Measurements from ENCODE around the gene MED12L. TPM values are rescaled to one million over a fixed set of nuclear protein-coding genes. Genes with fewer than 3 reads are reported as not detected.

Gene MED12L
- total RNA-seq, 2 experiments from 2014 or later = 12.6 to 32.7 TPM

DNA sequence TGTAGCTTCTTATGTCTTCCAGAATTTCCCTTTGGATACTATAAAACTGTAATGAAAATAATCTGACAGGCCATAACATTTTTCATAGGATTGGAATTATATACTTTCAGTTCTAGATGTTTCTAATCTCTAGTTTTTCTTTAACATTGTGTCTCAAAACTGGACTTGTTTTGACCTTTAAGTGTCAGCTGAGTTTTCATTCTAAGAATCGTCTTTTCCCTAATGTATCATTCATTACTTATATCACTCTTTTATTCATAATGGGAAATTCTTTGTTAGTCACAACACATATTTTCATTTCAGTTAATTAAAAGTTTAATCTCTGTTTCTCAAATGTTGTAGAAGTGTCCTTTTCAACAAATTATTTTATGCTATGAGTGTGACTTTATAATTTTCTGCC lies 105.6 kb downstream of the MED12L start:
- H3K4me3 ChIP-seq (ENCODE audit: low read depth, low read length, poor library complexity, severe bottlenecking) = no peak overlapping the region
- no peak for TF ChIP-seq EZH2phosphoT487 (IDR thresholded peaks at IDR 0.05; ENCODE audit: borderline replicate concordance, low read depth, low read length)
- TF ChIP-seq, protein P1, sequence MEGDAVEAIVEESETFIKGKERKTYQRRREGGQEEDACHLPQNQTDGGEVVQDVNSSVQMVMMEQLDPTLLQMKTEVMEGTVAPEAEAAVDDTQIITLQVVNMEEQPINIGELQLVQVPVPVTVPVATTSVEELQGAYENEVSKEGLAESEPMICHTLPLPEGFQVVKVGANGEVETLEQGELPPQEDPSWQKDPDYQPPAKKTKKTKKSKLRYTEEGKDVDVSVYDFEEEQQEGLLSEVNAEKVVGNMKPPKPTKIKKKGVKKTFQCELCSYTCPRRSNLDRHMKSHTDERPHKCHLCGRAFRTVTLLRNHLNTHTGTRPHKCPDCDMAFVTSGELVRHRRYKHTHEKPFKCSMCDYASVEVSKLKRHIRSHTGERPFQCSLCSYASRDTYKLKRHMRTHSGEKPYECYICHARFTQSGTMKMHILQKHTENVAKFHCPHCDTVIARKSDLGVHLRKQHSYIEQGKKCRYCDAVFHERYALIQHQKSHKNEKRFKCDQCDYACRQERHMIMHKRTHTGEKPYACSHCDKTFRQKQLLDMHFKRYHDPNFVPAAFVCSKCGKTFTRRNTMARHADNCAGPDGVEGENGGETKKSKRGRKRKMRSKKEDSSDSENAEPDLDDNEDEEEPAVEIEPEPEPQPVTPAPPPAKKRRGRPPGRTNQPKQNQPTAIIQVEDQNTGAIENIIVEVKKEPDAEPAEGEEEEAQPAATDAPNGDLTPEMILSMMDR (conservative IDR thresholded peaks at IDR 0.05; ENCODE audit: low read length) = no peak
- DNase-seq (ENCODE audit: low spot score) = no peak
- BruUV-seq (replicated peaks) = no TSS peak
- intact Hi-C loops (cut with micrococcal nuclease; ENCODE audit: unreplicated experiment) = no loop called here
- H4K20me1 ChIP-seq (ENCODE audit: insufficient read depth, low read length) = no peaks in the 10 kb centered on the region
- POLR2A ChIA-PET = interaction anchor here (1.0 kb wide), 1 partner anchor 23 kb away, joined by 4 read pairs; no protein-coding TSS in a partner anchor
- no peaks in the 10 kb centered on the region for H3K4me1 ChIP-seq (ENCODE audit: insufficient read depth, low read length, poor library complexity, severe bottlenecking)
- CTCF ChIA-PET (ENCODE audit: unreplicated experiment) = no interaction called here
- H3K36me3 ChIP-seq (ENCODE audit: insufficient read depth, low read length) = peaks cover 9% of the 10 kb centered on the region
- no peaks in the 10 kb centered on the region for H3K79me2 ChIP-seq (ENCODE audit: insufficient read depth, low read depth, low read length)
- no peak overlapping the region for H2AFZ ChIP-seq (ENCODE audit: low read length)
- H3K4me2 ChIP-seq (ENCODE audit: low read length) = no peak overlapping the region
- no peaks in the 10 kb centered on the region for H3K9me2 ChIP-seq (ENCODE audit: insufficient read depth, low read length)
- H3K9me3 ChIP-seq (ENCODE audit: low read length) = no peaks in the 10 kb centered on the region
- H3K27ac ChIP-seq (ENCODE audit: low read depth, low read length, poor library complexity, severe bottlenecking) = no peak overlapping the region

DNA sequence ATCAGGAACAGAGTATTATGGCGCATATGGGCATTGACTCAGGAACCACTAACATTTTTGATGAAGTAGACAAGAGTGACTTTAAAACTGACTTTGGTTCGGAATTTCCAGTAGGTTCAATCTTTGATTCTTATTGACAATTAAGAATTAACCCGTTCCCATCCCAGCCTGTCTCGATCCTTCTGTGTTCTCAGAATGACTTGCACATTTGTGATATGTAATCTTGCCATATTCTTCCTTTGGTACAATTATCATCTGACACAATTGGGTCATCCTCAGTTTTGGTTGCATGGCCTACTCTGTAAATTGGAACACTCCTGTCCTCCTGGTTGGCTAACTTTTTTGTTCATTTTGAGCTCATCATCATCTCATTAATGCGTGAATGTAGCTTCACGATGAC lies 107.1 kb downstream of the MED12L start:
- H3K27ac ChIP-seq (ENCODE audit: low read depth, low read length, poor library complexity, severe bottlenecking) = no peak overlapping the region
- DNase-seq (ENCODE audit: low spot score) = no peak
- H2AFZ ChIP-seq (ENCODE audit: low read length) = no peak overlapping the region
- no peaks in the 10 kb centered on the region for H3K9me3 ChIP-seq (ENCODE audit: low read length)
- H3K79me2 ChIP-seq (ENCODE audit: insufficient read depth, low read depth, low read length) = no peaks in the 10 kb centered on the region
- CTCF ChIA-PET (ENCODE audit: unreplicated experiment) = no interaction called here
- TF ChIP-seq, protein P1 (conservative IDR thresholded peaks at IDR 0.05; ENCODE audit: low read length) = no peak
- TF ChIP-seq EZH2phosphoT487 (IDR thresholded peaks at IDR 0.05; ENCODE audit: borderline replicate concordance, low read depth, low read length) = no peak
- POLR2A ChIA-PET = interaction anchor here (1.1 to 1.3 kb wide), 2 partner anchors 15 kb away, joined by 4 read pairs; no protein-coding TSS in a partner anchor
- no TSS peak for BruUV-seq (replicated peaks)
- H3K4me3 ChIP-seq (ENCODE audit: low read depth, low read length, poor library complexity, severe bottlenecking) = no peak overlapping the region
- H4K20me1 ChIP-seq (ENCODE audit: insufficient read depth, low read length) = no peaks in the 10 kb centered on the region
- H3K4me2 ChIP-seq (ENCODE audit: low read length) = no peak overlapping the region
- intact Hi-C loops (cut with micrococcal nuclease; ENCODE audit: unreplicated experiment) = no loop called here
- peaks cover 9% of the 10 kb centered on the region for H3K36me3 ChIP-seq (ENCODE audit: insufficient read depth, low read length)
- H3K4me1 ChIP-seq (ENCODE audit: insufficient read depth, low read length, poor library complexity, severe bottlenecking) = no peaks in the 10 kb centered on the region
- H3K9me2 ChIP-seq (ENCODE audit: insufficient read depth, low read length) = no peaks in the 10 kb centered on the region

DNA sequence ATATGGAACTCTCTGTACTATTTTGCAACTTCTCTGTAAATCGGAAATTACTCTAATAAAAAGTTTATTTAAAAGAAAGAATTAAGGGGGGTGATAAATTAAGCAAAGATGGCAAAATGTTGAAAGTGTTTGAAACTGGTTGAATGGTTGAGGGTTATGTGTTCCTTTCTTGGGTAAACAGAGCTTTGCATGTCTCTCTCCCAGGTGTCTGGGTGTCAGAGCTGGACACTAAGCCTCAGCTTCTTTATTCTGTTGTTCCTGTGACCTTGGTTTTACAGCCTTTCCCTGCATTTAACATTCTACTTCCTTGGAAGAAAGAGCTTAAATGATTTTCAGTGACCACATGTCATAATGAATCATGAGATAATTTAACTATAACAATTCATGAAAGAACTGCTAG lies 110.4 kb downstream of the MED12L start:
- ChIA-PET CTCF (ENCODE audit: unreplicated experiment) (no interaction called here), POLR2A (interaction anchor here (1.4 to 1.6 kb wide), 2 partner anchors 11 to 21 kb away, joined by 3 to 4 read pairs; no protein-coding TSS in a partner anchor)
- Histone ChIP-seq H3K4me1 (ENCODE audit: insufficient read depth, low read length, poor library complexity, severe bottlenecking) (no peaks in the 10 kb centered on the region), H3K9me2 (ENCODE audit: insufficient read depth, low read length) (no peaks in the 10 kb centered on the region), H3K9me3 (ENCODE audit: low read length) (no peaks in the 10 kb centered on the region), H3K27ac (ENCODE audit: low read depth, low read length, poor library complexity, severe bottlenecking) (no peak overlapping the region), H2AFZ (ENCODE audit: low read length) (no peak overlapping the region), H3K79me2 (ENCODE audit: insufficient read depth, low read depth, low read length) (no peaks in the 10 kb centered on the region), H3K4me3 (ENCODE audit: low read depth, low read length, poor library complexity, severe bottlenecking) (no peak overlapping the region), H3K36me3 (ENCODE audit: insufficient read depth, low read length) (peaks cover 8% of the 10 kb centered on the region), H4K20me1 (ENCODE audit: insufficient read depth, low read length) (no peaks in the 10 kb centered on the region), H3K4me2 (ENCODE audit: low read length) (no peak overlapping the region)
- intact Hi-C loops (cut with micrococcal nuclease; ENCODE audit: unreplicated experiment) = no loop called here
- no peak for DNase-seq (ENCODE audit: low spot score)
- TF ChIP-seq, protein P1 (conservative IDR thresholded peaks at IDR 0.05; ENCODE audit: low read length) = no peak
- TF ChIP-seq EZH2phosphoT487 (IDR thresholded peaks at IDR 0.05; ENCODE audit: borderline replicate concordance, low read depth, low read length) = no peak
- BruUV-seq (replicated peaks) = no TSS peak

Measured in OCI-LY7 (cell line).